Stimulated activated CD8-positive, alpha-beta memory T cell treated with anti-CD3 and anti-CD28 coated beads, Interleukin-12 subunit alpha, Interleukin-12 subunit beta, amount 100 ng/mL, for 1 hour (primary cell): Measurements from ENCODE around the gene EPHA4.

ENCODE experiments used
- DNase-seq: peaks from one replicate; pipeline ENCODE4 v3.0.0-alpha.2; 2020; ENCODE audit warnings: low read depth

EPHA4 gene

DNA sequence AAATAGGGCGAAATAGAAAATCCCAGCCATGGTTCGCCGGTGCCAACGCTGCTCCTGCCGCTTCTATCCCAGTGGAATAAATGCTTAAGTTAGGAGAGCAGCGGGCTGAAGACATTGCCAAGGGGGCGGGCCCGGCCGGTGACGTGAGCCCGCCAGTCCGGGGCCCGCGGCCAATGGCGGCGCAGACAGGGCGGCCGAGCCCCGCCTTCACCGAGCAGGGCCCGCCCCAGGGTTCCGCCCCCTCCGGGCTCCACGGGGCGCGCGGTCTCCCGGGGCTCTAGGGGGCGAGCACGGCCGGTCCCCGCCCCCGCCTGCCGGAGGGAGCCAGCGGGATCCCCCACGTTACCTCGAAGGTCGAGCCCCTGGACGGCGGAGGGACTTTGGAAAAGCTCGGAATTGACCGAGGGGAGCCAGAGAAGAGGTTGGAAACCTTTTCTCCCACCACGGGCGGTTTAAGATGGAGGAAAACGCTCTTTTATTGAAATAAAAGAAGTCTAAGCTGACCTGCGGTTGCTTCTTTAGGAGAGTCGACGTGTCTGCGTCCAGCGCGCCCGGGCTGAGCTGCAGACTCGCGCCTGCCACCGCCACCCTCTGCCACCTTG lies at the start of gene EPHA4:
EPHA4 (minus strand) TSS at position 86 of the 602 bp plus-strand sequence; CDS start at position 30, 56 bp downstream.
- DNase-seq: peak; percentile 72

DNA sequence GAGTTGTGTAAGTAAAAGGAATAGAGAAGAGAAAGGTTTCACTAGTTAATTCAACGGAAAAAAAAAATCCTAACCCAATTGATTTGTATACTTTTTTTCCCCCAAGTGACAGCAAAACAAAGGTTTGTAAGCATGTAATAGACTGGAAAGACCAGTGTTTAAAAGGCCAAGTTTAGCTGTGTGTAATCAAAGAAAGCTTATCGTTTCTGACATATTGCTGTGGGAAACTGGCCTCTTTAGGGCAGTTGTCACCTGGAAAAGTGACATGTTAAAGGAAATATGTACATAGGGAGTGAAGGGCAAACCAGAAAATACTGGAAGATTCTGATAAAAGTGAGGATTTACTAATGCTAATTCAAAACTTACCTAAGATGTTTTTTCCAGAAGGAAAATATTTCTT lies 45.9 kb upstream of the EPHA4 start:
- DNase-seq: no peak

DNA sequence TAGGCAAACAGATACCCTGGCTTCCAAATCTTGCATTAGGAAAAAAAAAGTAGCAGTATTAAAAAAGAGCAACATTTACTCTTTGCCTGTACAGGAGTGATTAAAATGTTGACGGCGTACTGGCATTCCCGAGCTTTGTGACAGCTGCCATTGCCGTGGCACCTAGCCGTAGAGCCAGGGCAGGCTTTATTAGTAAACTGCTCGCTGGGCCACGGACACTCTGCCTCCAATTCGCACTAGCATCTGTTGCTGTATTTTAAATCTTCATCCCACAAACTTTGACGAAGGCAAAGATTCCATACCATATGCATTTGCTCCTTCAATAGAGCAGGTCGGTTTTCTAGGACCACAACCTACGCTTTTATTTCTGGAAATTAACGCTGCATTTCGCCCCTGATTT lies 44.5 kb upstream of the EPHA4 start:
- no peak for DNase-seq

- DNase-seq: no peak
Observed at GRCh38 chr2:221614274-221614673, 42.2 kb upstream of the EPHA4 start.

DNA sequence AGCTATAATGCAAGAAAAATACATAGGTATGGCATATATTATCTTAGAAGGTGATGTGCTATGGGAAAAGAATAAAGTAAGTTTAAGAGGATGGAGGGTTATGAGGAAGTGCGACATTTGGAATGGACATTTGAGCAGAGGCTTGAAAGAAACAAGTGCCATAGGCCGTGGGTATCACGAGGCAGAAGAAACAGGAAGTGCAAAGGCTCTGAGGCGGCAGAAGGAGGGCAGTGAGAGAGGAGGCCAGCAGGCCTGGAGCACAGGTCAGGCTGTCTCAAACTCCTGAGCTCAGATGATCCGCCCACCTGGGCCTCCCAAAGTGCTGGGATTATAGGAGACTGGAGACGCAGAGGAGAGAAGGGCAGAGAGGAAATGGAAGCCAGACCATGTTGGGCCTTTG lies 40.7 kb upstream of the EPHA4 start:
- no peak for DNase-seq

GRCh38 chr2:221612161-221612560 lies 40.1 kb upstream of the EPHA4 start:
- no peak for DNase-seq

DNA sequence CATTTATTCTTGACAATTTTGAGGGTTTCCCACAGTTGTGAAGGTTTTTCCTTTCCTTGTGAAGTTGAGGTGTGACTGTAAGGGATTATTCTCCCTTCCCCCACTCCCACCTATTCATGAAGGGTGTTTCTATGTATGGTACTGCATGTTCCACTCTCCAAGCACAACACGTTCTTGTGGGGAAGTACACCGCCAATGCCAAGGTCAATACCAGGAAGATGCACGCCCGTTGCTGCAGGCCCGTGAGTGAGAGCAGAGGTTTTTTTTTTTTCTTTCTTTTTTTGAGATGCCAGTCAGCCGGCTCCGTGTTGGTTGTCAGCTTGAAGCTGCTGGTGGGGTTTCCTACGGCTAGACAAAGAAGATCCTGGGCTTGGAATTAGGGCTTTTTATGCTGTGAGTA lies 38.6 kb upstream of the EPHA4 start:
- DNase-seq: no peak

DNA sequence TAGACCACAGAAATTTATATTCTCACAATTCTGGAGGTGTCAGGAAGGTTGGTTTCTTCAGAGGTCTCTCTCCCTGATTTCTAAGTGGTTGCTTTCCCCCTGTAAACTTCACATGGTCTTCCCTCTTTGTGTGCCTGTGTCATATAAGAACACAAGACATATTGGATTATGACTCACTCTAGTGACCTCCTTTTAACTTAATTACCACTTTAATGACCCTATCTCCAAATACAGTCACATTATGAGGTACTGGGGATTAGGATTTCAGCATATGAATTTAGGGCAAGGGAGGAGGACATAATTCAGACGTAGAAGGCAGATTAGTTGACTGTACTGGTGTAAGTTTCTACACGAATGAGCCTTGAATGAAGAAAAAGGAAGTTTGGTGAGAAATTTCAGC lies 38.2 kb upstream of the EPHA4 start:
- DNase-seq: no peak

- DNase-seq: no peak
Observed at GRCh38 chr2:221608442-221608841, 36.3 kb upstream of the EPHA4 start.

DNA sequence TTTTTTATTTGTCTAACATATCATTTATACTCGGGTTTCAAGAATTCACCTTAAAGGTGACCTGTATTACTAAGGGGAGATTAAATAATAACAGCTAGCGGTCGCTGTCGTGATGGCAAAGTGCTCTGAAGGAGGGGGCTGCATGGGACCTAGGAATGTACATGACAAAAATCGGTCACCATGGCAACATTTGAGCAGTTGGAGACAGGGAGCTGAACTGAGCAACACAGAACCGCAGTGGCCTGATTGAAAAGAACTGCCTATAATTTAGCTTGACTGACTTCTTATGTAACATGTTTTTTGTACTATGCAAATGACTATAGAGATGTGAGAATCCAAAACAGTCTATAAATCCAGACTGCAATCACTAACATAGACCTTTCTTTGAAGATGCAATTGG lies 34.3 kb upstream of the EPHA4 start:
- DNase-seq: no peak

DNA sequence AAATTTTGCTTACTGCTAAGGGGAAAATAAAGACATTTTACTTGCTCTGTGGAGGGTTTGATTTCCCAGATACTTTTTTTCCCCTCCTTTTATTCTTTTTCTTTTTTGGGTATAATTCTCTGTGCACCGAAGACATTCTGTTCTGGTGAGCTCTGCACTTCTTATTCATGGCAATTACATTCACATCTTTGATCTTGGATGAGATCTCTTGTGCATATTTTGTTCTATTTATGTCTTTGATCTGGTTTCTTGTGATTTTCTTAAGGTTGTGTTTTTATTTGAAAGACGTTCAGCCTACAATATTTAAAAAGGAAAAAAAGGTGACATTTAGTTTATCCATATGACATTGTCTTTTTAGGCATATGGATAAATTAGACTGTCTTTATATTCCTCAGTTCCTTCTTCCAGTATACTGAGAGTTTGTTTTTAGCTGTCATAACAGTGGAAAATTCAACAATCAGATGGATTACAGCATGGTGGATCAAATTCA lies 33.7 kb upstream of the EPHA4 start:
- DNase-seq: no peak

GRCh38 chr2:221602938-221603337 lies 30.8 kb upstream of the EPHA4 start:
- no peak for DNase-seq

DNA sequence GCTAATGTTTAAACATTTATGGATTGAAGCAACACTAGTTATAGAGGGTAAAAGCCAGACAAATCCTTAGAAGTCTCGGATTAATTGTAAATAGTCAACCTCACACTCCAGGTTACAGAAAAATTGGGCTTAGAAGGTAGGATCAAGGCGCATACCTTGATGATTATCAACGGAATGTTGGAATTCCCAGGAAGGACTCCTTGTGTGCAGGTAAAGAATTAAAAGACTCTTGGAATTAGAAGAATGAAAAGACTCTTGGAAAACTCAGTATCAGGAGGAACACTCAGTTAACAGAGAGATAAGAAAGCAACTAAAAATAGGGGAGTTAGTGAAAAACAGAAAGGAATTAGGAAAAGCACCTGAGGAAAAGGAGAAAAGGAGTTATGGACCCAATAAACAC lies 29.3 kb upstream of the EPHA4 start:
- no peak for DNase-seq

DNA sequence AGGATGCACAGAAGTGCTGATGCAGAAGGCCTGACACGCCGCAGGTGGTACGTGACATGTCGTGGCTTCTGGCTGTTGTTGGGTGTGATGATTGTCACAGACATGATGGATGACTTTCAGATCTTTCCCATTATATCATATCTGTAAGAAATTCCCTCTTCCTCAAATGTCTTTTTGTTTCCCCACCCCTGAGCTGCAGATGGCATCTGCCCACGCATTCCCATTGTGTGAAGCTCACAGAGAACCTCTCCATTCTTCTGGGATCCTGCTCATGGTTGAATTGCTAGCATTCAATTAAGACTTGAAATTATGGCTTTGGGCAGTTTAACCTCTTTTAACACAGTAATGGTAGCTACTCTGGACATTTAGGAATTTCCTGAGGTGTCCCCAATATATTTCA lies 28.3 kb upstream of the EPHA4 start:
- no peak for DNase-seq

DNA sequence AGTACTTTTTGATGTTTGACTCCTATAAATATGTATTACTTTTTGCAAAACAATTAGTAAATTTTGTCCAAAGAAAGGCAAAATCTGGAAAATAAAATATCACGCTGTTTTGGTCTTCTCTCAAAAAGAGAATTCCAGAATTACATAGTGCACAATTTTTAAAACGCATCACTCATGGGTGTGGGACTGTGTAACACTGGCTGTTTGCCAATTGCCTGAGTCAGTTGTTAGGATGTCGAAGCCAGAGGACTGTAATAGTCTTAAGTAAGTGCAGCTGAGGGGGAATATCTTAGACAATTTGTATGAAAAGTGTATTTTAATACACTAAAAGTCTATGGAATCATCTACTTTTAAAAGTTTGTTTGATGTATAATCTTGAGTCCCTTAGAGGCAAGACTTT lies 24.1 kb upstream of the EPHA4 start:
- DNase-seq: no peak

- no peak for DNase-seq
Observed at GRCh38 chr2:221590861-221591365, 18.8 kb upstream of the EPHA4 start.

GRCh38 chr2:221589696-221590095 lies 17.6 kb upstream of the EPHA4 start:
- no peak for DNase-seq

DNA sequence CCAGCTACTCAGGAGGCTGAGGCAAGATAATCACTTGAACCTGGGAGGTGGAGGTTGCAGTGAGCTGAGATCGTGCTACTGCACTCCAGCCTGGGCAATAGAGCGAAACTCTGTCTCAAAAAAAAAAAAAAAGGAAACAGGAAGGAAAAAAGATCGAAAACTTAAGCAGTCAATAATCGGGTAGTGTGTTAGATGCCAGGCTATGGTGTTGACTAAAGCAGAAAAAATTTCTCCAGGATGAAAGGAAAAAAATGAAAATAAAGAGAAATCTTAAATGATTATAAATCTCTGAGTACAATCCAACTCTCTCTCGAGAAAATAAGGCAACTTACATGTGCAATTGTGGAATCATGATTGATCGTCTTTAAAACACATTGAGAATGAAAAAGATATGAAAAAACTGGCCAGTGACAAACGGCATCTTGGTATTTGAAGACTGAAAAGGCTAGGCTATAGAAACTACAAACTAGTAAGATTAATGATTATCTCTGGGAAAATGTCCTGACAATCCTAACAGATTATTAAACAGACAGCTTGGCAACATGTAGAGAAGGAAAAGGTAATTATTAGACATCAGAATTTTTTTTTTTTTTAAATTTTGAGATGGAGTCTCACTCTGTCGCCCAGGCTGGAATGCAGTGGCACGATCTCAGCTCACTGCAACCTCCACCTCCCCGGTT lies 16.3 kb upstream of the EPHA4 start:
- no peak for DNase-seq

DNA sequence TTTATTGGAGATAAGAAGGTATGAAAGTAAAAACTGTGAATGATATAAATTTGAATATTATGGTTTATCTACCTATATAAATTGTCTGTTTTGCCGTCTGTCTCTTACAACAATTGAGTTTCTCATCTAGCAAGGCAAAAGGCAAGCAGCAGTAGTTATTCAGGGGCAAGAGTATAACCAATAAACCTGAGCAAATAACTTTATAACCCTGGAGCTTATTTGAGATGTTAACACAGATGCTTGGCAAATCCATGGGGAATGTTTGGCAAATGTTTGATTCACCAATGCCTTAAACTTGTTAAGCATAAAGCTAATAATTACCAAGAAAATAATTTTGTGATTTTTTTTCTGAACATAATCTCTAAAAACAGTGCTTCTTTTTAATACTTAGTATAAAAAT lies 9.9 kb upstream of the EPHA4 start:
- DNase-seq: no peak

GRCh38 chr2:221574231-221574570 lies 2.1 kb upstream of the EPHA4 start:
- DNase-seq: no peak

DNA sequence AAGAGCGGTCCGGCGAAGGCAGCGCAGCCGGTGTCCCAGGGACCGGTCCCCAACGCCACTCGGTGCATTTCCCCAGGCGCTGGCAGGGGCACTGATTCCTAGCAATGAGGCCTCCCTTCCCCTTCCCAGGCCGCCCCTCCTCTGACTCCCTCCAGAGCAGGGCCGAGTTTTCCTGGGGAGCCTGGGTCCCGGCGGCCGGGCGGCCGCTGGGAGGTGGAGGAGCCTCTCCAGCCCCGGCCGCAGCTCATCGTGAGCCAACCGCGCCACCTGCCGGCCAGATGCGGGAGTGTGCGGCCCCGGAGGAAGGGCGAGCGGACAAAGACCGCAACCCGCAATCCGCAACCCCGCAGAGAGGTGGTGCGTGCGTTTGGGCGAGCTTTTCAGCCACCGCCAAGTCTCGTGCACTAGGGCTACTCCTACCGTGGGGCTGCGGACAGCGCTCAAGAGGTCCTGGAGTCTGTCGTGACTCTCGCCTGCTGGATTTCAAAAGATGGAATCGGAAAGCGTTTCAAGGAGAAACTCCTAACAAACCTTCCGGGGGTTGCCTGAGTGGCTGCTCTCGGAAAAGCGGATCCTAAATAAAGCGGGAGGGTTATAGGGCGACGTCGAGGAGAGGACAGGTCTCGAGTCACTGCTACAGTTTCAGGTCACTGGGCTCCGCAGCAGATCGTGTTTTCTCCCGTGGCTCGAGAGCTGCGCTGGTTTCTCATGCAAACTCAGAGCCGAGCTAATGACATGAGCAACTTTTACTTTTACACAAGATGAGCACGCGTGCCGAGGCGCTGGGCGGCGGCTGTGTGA lies 1.5 kb upstream of the EPHA4 start:
- peak; percentile 63 for DNase-seq

DNA sequence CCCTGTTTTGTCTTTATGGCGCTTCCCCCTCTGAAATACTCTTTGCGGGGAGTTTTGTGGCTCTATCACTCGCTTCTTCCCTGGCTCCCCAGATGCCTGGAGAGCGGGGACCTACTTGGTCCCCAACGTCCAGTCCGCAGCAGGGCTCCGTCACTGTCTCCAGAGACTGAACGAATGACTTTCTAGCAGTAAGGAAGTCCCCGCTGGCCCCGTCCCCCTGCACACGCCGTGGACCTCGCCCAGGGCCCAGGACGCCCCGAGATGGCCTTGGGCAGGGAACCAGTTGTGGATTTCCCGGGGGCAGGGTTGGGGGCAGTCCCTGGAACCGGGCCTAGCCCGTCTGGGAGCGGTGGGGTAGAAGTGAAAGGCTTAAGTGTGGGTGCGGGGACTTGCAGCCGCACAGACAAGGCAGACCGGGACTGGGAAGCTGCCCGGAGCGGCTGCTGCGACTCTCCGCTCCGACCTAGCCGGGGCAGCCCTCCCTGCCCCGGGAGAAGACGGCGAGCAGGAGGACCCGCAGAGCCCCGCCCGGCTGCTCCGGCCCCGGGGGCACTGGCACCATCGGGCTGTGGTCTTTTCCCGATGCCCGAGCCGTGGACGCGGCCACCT lies 821 bp upstream of the EPHA4 start:
- DNase-seq: no peak
